SJSA1 (cell line): ENCODE data around the gene OAT. TPM values are rescaled to one million over a fixed set of nuclear protein-coding genes. Genes with fewer than 3 reads are reported as not detected.

Experiments
- DNase-seq, 2 experiments: peaks; one replicate each; pipeline ENCODE4 v3.0.0-alpha.2; 2015 to 2020; ENCODE audit warnings: low spot score in 2 of 2, low read depth in 1 of 2
- H3K27ac ChIP-seq: fragments of 250-450 bp; sonication (Bioruptor Pico); 2 replicates; pipeline ENCODE4 v1.5.1; 2020; ENCODE audit warnings: mild to moderate bottlenecking, moderate library complexity
- H3K27me3 ChIP-seq: fragments of 250-450 bp; sonication (Bioruptor Pico); replicated peaks from 2 replicates; pipeline ENCODE4 v1.5.1; 2020; ENCODE audit warnings: mild to moderate bottlenecking, moderate library complexity
- H3K36me3 ChIP-seq: fragments of 250-450 bp; sonication (Bioruptor Pico); 2 replicates; pipeline ENCODE4 v1.5.1; 2020; ENCODE audit warnings: mild to moderate bottlenecking
- H3K4me1 ChIP-seq: fragments of 250-450 bp; sonication (Bioruptor Pico); replicated peaks from 2 replicates; pipeline ENCODE4 v1.6.1; 2021; ENCODE audit warnings: mild to moderate bottlenecking
- H3K4me3 ChIP-seq: fragments of 250-450 bp; sonication (Bioruptor Pico); 2 replicates; pipeline ENCODE4 v1.5.1; 2020; ENCODE audit warnings: mild to moderate bottlenecking
- H3K9me3 ChIP-seq: fragments of 250-450 bp; sonication (Bioruptor Pico); replicated peaks from 2 replicates; pipeline ENCODE4 v1.5.1; 2020; ENCODE audit warnings: mild to moderate bottlenecking
- total RNA-seq: library from RNA; depleted of rRNA; stranded (reverse); fragments of >200 nt; shearing (Covaris generic); gene quantifications from 2 replicates; pipeline ENCODE4 v1.2.3, GENCODE V29; 2014

Gene OAT
- total RNA-seq, 1 experiment from 2014 or later: 112 TPM

- no peak overlapping the region for H3K27ac ChIP-seq
- H3K4me1 ChIP-seq: peaks cover under 1% of the 10 kb centered on the region
- H3K4me3 ChIP-seq: no peak overlapping the region
- H3K9me3 ChIP-seq: no peaks in the 10 kb centered on the region
- no peak for DNase-seq
- H3K27me3 ChIP-seq: peaks cover 10% of the 10 kb centered on the region; the same call in 1 of the 2 replicates
- H3K36me3 ChIP-seq: no peaks in the 10 kb centered on the region
Observed at GRCh38 chr10:124430077-124430476, 11.4 kb upstream of the OAT start.

- no peak overlapping the region for H3K27ac ChIP-seq
- no peaks in the 10 kb centered on the region for H3K9me3 ChIP-seq
- no peaks in the 10 kb centered on the region for H3K4me1 ChIP-seq
- DNase-seq: no peak
- H3K27me3 ChIP-seq: peaks cover 10% of the 10 kb centered on the region; the same call in 1 of the 2 replicates
- H3K4me3 ChIP-seq: no peak overlapping the region
- H3K36me3 ChIP-seq: no peaks in the 10 kb centered on the region
Observed at GRCh38 chr10:124429576-124429975, 10.9 kb upstream of the OAT start.

- no peaks in the 10 kb centered on the region for H3K36me3 ChIP-seq
- no peak overlapping the region for H3K4me3 ChIP-seq
- no peak for DNase-seq
- H3K27ac ChIP-seq: no peak overlapping the region
- H3K27me3 ChIP-seq: peaks cover 17% of the 10 kb centered on the region; the same call in 1 of the 2 replicates
- no peaks in the 10 kb centered on the region for H3K4me1 ChIP-seq
- no peaks in the 10 kb centered on the region for H3K9me3 ChIP-seq
Observed at GRCh38 chr10:124428207-124428777, 9.6 kb upstream of the OAT start.

- Histone ChIP-seq H3K36me3 (no peaks in the 10 kb centered on the region), H3K4me3 (no peak overlapping the region), H3K9me3 (no peaks in the 10 kb centered on the region), H3K27me3 (peaks cover 23% of the 10 kb centered on the region; the same call in 1 of the 2 replicates), H3K27ac (no peak overlapping the region), H3K4me1 (no peaks in the 10 kb centered on the region)
- DNase-seq: no peak
Observed at GRCh38 chr10:124425227-124425962, 6.7 kb upstream of the OAT start.

- no peaks in the 10 kb centered on the region for H3K36me3 ChIP-seq
- H3K27ac ChIP-seq: no peak overlapping the region
- peaks cover 6% of the 10 kb centered on the region for H3K4me1 ChIP-seq
- H3K27me3 ChIP-seq: peaks cover 24% of the 10 kb centered on the region; the same call in 1 of the 2 replicates
- H3K9me3 ChIP-seq: no peaks in the 10 kb centered on the region
- no peak for DNase-seq
- H3K4me3 ChIP-seq: no peak overlapping the region
Observed at GRCh38 chr10:124423813-124424212, 5.1 kb upstream of the OAT start.

GRCh38 chr10:124422742-124423141 is 4.0 kb upstream of the OAT start:
- Histone ChIP-seq H3K4me3 (no peak overlapping the region), H3K36me3 (peaks cover 4% of the 10 kb centered on the region; the same call in 1 of the 2 replicates), H3K4me1 (peaks cover 6% of the 10 kb centered on the region), H3K27ac (no peak overlapping the region), H3K9me3 (no peaks in the 10 kb centered on the region), H3K27me3 (peaks cover 24% of the 10 kb centered on the region; the same call in 1 of the 2 replicates)
- no peak for DNase-seq

- no peak overlapping the region for H3K4me3 ChIP-seq
- no peaks in the 10 kb centered on the region for H3K9me3 ChIP-seq
- no peak for DNase-seq
- H3K4me1 ChIP-seq: peaks cover 11% of the 10 kb centered on the region
- peaks cover 20% of the 10 kb centered on the region; the same call in 1 of the 2 replicates for H3K27me3 ChIP-seq
- H3K27ac ChIP-seq: no peak overlapping the region
- H3K36me3 ChIP-seq: peaks cover 4% of the 10 kb centered on the region; the same call in 1 of the 2 replicates
Observed at GRCh38 chr10:124420254-124420653, 1.5 kb upstream of the OAT start.

- Histone ChIP-seq H3K4me1 (peaks cover 11% of the 10 kb centered on the region), H3K9me3 (no peaks in the 10 kb centered on the region), H3K27ac (no peak overlapping the region), H3K27me3 (peaks cover 20% of the 10 kb centered on the region; the same call in 1 of the 2 replicates), H3K36me3 (peaks cover 4% of the 10 kb centered on the region; the same call in 1 of the 2 replicates), H3K4me3 (no peak overlapping the region)
- no peak for DNase-seq
Observed at GRCh38 chr10:124419635-124420034, 912 bp upstream of the OAT start.

- H3K9me3 ChIP-seq: no peaks in the 10 kb centered on the region
- DNase-seq: peak; percentile 65 to 70
- H3K4me3 ChIP-seq: peak overlapping the region; percentile 75
- peaks cover 11% of the 10 kb centered on the region for H3K4me1 ChIP-seq
- H3K27ac ChIP-seq: peak overlapping the region; percentile 19; the same call in 1 of the 2 replicates
- H3K36me3 ChIP-seq: peaks cover 4% of the 10 kb centered on the region
- peaks cover 12% of the 10 kb centered on the region; the same call in 1 of the 2 replicates for H3K27me3 ChIP-seq
Observed at GRCh38 chr10:124417895-124418725, 613 bp downstream of the OAT start.

- DNase-seq: no peak
Observed at GRCh38 chr10:124416733-124417132, 2.0 kb downstream of the OAT start.

GRCh38 chr10:124415210-124415609 is 3.5 kb downstream of the OAT start:
- H3K27ac ChIP-seq: no peak overlapping the region
- H3K9me3 ChIP-seq: no peaks in the 10 kb centered on the region
- H3K27me3 ChIP-seq: no peaks in the 10 kb centered on the region
- DNase-seq: no peak
- H3K4me1 ChIP-seq: peaks cover 11% of the 10 kb centered on the region
- H3K4me3 ChIP-seq: no peak overlapping the region
- peaks cover 11% of the 10 kb centered on the region for H3K36me3 ChIP-seq

More at GRCh38 chr10:124416733-124417132, 2.0 kb downstream of the OAT start:
- peaks cover 8% of the 10 kb centered on the region for H3K36me3 ChIP-seq
- no peak overlapping the region for H3K4me3 ChIP-seq
- H3K27ac ChIP-seq: no peak overlapping the region
- H3K27me3 ChIP-seq: peaks cover 6% of the 10 kb centered on the region; the same call in 1 of the 2 replicates
- no peaks in the 10 kb centered on the region for H3K9me3 ChIP-seq
- peaks cover 11% of the 10 kb centered on the region for H3K4me1 ChIP-seq

GRCh38 chr10:124414076-124414475 is 4.6 kb downstream of the OAT start:
- no peaks in the 10 kb centered on the region for H3K27me3 ChIP-seq
- peaks cover 7% of the 10 kb centered on the region for H3K4me1 ChIP-seq
- H3K9me3 ChIP-seq: no peaks in the 10 kb centered on the region
- H3K36me3 ChIP-seq: peaks cover 12% of the 10 kb centered on the region
- H3K27ac ChIP-seq: no peak overlapping the region
- H3K4me3 ChIP-seq: no peak overlapping the region
- DNase-seq: no peak

GRCh38 chr10:124409696-124410095 is 9.0 kb downstream of the OAT start:
- H3K9me3 ChIP-seq: no peaks in the 10 kb centered on the region
- no peak for DNase-seq
- H3K4me1 ChIP-seq: no peaks in the 10 kb centered on the region
- no peak overlapping the region for H3K27ac ChIP-seq
- H3K27me3 ChIP-seq: no peaks in the 10 kb centered on the region
- no peak overlapping the region for H3K4me3 ChIP-seq
- H3K36me3 ChIP-seq: peaks cover 36% of the 10 kb centered on the region
